Retinal pigment epithelial cell (primary cell): ENCODE measurements around the gene GABRB1.

ENCODE experiments used
- DNase-seq: peaks from one replicate; pipeline ENCODE4 v3.0.0-alpha.2; 2010; ENCODE audit warnings: low read depth
- H3K4me3 ChIP-seq: 2 replicates; pipeline ENCODE4 v1.5.1; 2011; ENCODE audit warnings: mild to moderate bottlenecking, low read length, control low read depth, moderate library complexity
- TF ChIP-seq, protein P1 (sequence below): conservative IDR thresholded peaks from 2 replicates; pipeline ENCODE4 v1.5.1; 2011; ENCODE audit warnings: low read depth, low read length, control low read depth, inconsistent platforms

Gene GABRB1

DNA sequence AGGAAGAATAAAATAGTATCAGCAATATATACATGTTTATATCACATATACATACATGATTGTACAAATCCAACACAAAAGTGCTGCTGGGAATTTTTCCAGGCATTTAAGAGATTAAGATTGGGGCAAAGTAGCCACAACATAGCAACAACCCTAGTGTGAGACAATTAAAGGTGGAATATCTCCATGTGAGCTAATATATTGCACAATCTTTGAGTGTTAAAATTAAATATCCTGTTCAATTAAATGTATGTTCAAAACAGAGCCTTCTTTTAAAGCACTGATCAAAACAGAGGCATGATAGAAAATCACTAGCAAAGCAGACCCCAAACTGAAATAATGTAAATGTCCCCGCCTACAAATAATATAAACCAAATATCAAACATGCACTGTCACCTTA lies 97.6 kb downstream of the GABRB1 start:
- H3K4me3 ChIP-seq: no peak overlapping the region
- DNase-seq: no peak
- TF ChIP-seq, protein P1, sequence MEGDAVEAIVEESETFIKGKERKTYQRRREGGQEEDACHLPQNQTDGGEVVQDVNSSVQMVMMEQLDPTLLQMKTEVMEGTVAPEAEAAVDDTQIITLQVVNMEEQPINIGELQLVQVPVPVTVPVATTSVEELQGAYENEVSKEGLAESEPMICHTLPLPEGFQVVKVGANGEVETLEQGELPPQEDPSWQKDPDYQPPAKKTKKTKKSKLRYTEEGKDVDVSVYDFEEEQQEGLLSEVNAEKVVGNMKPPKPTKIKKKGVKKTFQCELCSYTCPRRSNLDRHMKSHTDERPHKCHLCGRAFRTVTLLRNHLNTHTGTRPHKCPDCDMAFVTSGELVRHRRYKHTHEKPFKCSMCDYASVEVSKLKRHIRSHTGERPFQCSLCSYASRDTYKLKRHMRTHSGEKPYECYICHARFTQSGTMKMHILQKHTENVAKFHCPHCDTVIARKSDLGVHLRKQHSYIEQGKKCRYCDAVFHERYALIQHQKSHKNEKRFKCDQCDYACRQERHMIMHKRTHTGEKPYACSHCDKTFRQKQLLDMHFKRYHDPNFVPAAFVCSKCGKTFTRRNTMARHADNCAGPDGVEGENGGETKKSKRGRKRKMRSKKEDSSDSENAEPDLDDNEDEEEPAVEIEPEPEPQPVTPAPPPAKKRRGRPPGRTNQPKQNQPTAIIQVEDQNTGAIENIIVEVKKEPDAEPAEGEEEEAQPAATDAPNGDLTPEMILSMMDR: no peak

DNA sequence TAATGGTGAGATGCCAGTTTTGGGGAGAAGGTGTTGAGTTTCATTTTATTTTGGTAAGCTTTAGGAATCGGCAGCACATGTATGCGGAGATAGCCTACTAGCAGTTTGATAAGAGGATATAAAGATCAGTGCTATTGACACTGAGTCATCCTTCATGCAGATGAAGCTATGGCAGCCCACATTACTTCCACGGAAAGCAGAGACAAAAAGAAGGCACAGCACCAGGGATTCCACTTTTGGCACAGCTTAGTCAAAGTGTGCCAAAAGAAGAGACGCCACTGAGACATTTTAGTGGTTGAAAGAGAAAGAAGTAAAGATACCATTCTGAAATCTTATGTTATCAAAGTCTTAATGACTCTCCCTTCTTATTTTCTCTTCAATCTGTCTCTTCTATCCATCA lies 103.8 kb downstream of the GABRB1 start:
- TF ChIP-seq, protein P1: no peak
- DNase-seq: no peak
- H3K4me3 ChIP-seq: no peak overlapping the region

DNA sequence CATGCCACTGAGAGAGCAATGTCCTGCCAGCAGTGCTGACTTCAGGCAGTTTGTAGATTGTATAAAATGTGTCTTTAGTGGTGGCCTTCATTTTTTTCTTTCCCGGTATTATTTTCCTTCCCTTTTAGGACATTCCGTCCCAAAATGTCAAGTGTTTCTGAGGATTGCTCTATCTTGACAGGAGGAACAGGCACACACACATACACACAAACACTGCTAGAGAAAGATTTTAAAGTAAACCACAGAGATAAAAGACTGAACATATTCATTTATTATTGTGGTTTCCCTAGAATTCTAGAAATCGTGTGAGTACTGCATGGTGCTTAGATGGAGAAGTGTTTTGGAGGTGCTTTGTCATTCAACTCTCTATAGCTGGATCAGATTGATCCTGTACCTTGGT lies 111.9 kb downstream of the GABRB1 start:
- DNase-seq: no peak
- TF ChIP-seq, protein P1: no peak
- no peak overlapping the region for H3K4me3 ChIP-seq

DNA sequence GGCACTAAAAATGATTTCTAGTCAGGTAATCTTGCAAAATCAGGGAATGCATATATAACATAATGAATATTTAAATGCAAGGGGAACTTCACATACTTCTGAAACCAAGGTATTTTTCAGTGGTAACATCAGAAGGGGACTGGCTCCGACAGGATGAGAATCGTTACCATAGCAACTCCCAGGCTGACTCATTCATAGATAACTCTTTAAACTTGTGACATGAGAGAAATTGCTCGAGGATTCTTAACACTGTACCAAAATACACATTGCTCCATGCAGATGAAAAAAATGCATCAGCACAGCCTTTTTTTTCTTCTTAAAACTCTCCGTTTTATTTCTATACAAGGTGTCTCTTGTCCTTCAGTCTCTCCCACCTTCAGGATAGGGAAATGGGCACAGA lies 114.3 kb downstream of the GABRB1 start:
- TF ChIP-seq, protein P1: no peak
- DNase-seq: peak; percentile 49
- H3K4me3 ChIP-seq: no peak overlapping the region

DNA sequence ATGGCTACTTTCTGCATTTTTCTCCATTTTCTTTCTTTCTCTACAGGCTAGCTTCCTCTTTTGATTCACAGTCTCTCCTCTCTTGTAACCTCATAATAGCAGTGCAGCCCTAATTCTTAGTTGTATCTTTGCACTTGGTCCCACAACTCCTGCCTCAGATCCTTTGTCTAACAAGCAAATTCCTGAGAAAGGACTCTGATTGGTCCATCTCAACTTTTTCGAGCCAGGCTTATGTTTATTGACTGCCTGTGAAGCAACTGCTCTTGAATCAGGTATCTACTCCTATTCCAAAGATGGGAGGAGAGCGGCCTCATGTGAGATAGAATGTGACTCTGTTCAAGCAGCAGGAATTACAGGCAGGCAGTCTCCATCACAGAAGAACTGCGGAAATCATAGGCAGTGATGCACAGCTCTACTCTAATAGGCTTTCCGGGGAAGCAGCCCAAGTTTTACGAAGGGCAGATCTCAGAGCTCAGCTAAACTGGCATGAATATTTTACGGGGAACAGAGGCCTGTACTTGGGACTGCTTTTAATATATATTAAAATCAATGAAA lies 123.5 kb downstream of the GABRB1 start:
- no peak overlapping the region for H3K4me3 ChIP-seq
- DNase-seq: no peak
- TF ChIP-seq, protein P1: no peak

DNA sequence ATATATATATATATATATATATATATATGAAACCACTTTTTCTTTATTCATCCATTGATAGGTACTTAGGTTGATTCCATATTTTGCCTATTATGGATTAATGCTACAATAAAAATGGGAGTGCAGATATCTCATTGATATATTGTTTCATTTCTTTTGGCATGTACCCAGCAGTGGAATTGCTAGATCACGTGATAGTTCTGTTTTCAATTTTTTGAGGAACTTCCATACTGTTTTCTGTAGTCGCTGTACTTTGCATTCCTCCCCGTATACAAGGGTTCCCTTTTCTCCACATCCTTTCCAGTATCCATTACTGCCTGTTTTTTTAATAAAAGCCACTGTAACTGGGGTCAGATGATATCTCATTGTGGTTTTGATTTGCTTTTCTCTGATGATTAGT lies 124.6 kb downstream of the GABRB1 start:
- DNase-seq: no peak
- no peak overlapping the region for H3K4me3 ChIP-seq
- TF ChIP-seq, protein P1: no peak

DNA sequence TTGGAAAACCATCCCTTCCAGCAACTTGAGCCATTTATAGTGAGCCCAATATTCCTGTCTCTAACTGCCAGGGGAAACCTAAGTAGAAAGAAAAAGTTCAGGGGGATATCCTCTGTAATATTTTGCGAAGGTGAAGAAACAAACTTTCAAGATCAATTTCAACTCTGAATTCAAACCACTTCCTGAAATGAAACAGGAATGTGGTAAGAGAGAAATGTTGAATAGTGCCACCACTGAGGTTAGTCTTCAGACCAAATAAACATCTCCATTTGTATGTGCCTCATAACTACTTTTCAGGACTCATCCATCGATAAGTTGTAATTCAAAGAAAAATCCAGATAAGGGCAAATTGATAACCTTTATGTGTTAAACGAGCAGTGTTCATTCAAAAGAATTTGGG lies 128.7 kb downstream of the GABRB1 start:
- no peak for DNase-seq
- TF ChIP-seq, protein P1: no peak
- no peak overlapping the region for H3K4me3 ChIP-seq
